GM12891 (cell line): ENCODE results near the gene ZNF740.

Experiments
- PAX5 ChIP-seq: IDR thresholded peaks from 2 replicates; pipeline ENCODE4 v1.6.1; 2011; ENCODE audit warnings: low read length, moderate library complexity, mild to moderate bottlenecking; ENCODE audit not compliant: insufficient read depth, severe bottlenecking
- POLR2A ChIP-seq: IDR thresholded peaks from 2 replicates; pipeline ENCODE4 v1.6.1; 2011; ENCODE audit warnings: low read depth, low read length, control low read depth
- POLR2AphosphoS5 ChIP-seq: IDR thresholded peaks from 2 replicates; pipeline ENCODE4 v1.6.1; 2011; ENCODE audit warnings: low read depth, low read length, control low read depth
- POU2F2 ChIP-seq: IDR thresholded peaks from 2 replicates; pipeline ENCODE4 v1.6.1; 2011; ENCODE audit warnings: low read depth, mild to moderate bottlenecking, control low read depth, low read length, moderate library complexity
- SPI1 ChIP-seq: IDR thresholded peaks from 2 replicates; pipeline ENCODE4 v1.6.1; 2011; ENCODE audit warnings: low read depth, low read length, control low read depth
- TAF1 ChIP-seq: IDR thresholded peaks from 2 replicates; pipeline ENCODE4 v1.6.1; 2011; ENCODE audit warnings: low read depth, low read length, control low read depth

- TF ChIP-seq TAF1 (no peak), POLR2AphosphoS5 (0 out of 2 replicates have a peak, but pooled peaks have one; percentile 38), POLR2A (no peak; the same call in 1 of the 2 replicates), SPI1 (no peak), PAX5 (no peak), POU2F2 (no peak)
These were observed 40.9 kb downstream of the ZNF740 start for GRCh38 chr12:53221203-53222080.
